HL-60 (cell line): ENCODE results near the gene ESYT2.

ENCODE experiments used
- GABPA ChIP-seq: IDR thresholded peaks from 2 replicates; pipeline ENCODE4 v1.6.1; 2012; ENCODE audit warnings: low read depth
- TF ChIP-seq, protein P1 (sequence below): IDR thresholded peaks from one replicate; pipeline ENCODE4 v1.5.1; 2011; ENCODE audit warnings: low read length, control low read depth, inconsistent platforms; ENCODE audit not compliant: insufficient read depth

GRCh38 chr7:158802535-158803366 is 26.6 kb downstream of the ESYT2 start:
- TF ChIP-seq, protein P1, sequence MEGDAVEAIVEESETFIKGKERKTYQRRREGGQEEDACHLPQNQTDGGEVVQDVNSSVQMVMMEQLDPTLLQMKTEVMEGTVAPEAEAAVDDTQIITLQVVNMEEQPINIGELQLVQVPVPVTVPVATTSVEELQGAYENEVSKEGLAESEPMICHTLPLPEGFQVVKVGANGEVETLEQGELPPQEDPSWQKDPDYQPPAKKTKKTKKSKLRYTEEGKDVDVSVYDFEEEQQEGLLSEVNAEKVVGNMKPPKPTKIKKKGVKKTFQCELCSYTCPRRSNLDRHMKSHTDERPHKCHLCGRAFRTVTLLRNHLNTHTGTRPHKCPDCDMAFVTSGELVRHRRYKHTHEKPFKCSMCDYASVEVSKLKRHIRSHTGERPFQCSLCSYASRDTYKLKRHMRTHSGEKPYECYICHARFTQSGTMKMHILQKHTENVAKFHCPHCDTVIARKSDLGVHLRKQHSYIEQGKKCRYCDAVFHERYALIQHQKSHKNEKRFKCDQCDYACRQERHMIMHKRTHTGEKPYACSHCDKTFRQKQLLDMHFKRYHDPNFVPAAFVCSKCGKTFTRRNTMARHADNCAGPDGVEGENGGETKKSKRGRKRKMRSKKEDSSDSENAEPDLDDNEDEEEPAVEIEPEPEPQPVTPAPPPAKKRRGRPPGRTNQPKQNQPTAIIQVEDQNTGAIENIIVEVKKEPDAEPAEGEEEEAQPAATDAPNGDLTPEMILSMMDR, result no peak
- no peak for TF ChIP-seq GABPA
